HepG2 (cell line): ENCODE results near the gene APIP. TPM values are rescaled to one million over a fixed set of nuclear protein-coding genes. Genes with fewer than 3 reads are reported as not detected.

Experiments used
- ATAC-seq: fragments of 200-7000 bp; cut with Tn5 transposase; 3 replicates; pipeline ENCODE4 v1.9.1; 2020; ENCODE audit warnings: mild to moderate bottlenecking, moderate library complexity
- BruUV-seq: library from RNA; stranded (reverse); fragments of 400-500 nt; replicated peaks from 2 replicates; lab custom pipeline; 2021; lab: Mats Ljungman, UMichigan
- CTCF ChIA-PET: fragments of 300-600 bp; formaldehyde crosslinking; extraction: SDS; loops from one replicate; lab custom pipeline; 2021; ENCODE audit warnings: low total read pairs, inconsistent platforms, low intra/inter-chr PET ratio; lab: Yijun Ruan, JAX
- POLR2A ChIA-PET: fragments of 350-600 bp; sonication (Branson Sonifier 250); formaldehyde crosslinking; loops from one replicate; lab custom pipeline; 2020; ENCODE audit warnings: antibody characterized with exemption, inconsistent platforms; lab: Yijun Ruan, JAX
- DNase-seq: peaks from one replicate; pipeline ENCODE4 v3.0.0-alpha.2; 2015; ENCODE audit warnings: low spot score
- FAIRE-seq: peaks from 3 replicates; lab custom pipeline; 2011; peaks lifted over from hg19 to GRCh38; lab: Jason Lieb, UNC
- H2AFZ ChIP-seq: one replicate; pipeline ENCODE4 v1.6.1; 2011; ENCODE audit warnings: low read length, inconsistent platforms
- H3K27ac ChIP-seq: fragments of 300-600 bp; 3 replicates; pipeline ENCODE4 v1.8.0; 2011; ENCODE audit warnings: mixed run types, mild to moderate bottlenecking, mixed read lengths, low read length, inconsistent platforms; ENCODE audit not compliant: insufficient read depth; ENCODE audit errors: extremely low read length
- H3K27me3 ChIP-seq, 2 experiments: fragments of 200-600 bp in 1 of 2; 2 replicates in 1 of 2; 3 replicates in 1 of 2; pipeline versions ENCODE4 v1.6.0 to v1.8.0; 2011; ENCODE audit warnings: low read length in 2 of 2, mild to moderate bottlenecking in 2 of 2, moderate library complexity in 2 of 2, inconsistent platforms in 1 of 2; ENCODE audit not compliant: insufficient read depth in 2 of 2, control insufficient read depth in 1 of 2
- H3K36me3 ChIP-seq, 2 experiments: fragments of 200-600 bp in 1 of 2; replicated peaks in 1 of 2; 2 replicates in 1 of 2; 3 replicates in 1 of 2; pipeline versions ENCODE4 v1.5.1 to v1.8.0; 2011; ENCODE audit warnings: low read length in 2 of 2, inconsistent platforms in 1 of 2; ENCODE audit not compliant: insufficient read depth in 2 of 2, control insufficient read depth in 1 of 2
- H3K4me1 ChIP-seq: 2 replicates; pipeline ENCODE4 v1.5.1; 2012; ENCODE audit warnings: low read length, inconsistent platforms; ENCODE audit not compliant: insufficient read depth
- H3K4me2 ChIP-seq: 2 replicates; pipeline ENCODE4 v1.6.0; 2011; ENCODE audit warnings: low read depth, low read length, inconsistent platforms
- H3K4me3 ChIP-seq, 3 experiments: fragments of 200-600 bp in 1 of 3; sonication (generic), shearing (Covaris generic) in 1 of 3; replicated peaks in 1 of 3; 2 replicates each; pipeline ENCODE4 v1.5.1; 2011 to 2016; ENCODE audit warnings: low read length in 3 of 3, inconsistent platforms in 2 of 3, low read depth in 2 of 3, mild to moderate bottlenecking in 2 of 3, control low read depth in 1 of 3, mixed read lengths in 1 of 3; ENCODE audit not compliant: insufficient read depth in 1 of 3
- H3K79me2 ChIP-seq: one replicate; pipeline ENCODE4 v1.6.1; 2011; ENCODE audit warnings: low read length, inconsistent platforms; ENCODE audit not compliant: insufficient read depth
- H3K9ac ChIP-seq: 2 replicates; pipeline ENCODE4 v1.6.0; 2011; ENCODE audit warnings: mild to moderate bottlenecking, low read depth, low read length, inconsistent platforms; ENCODE audit not compliant: insufficient read depth
- H3K9me3 ChIP-seq: 2 replicates; pipeline ENCODE4 v1.5.1; 2012; ENCODE audit warnings: mild to moderate bottlenecking, low read length
- H4K20me1 ChIP-seq: 2 replicates; pipeline ENCODE4 v1.6.0; 2011; ENCODE audit warnings: inconsistent platforms, mild to moderate bottlenecking, low read length, moderate library complexity; ENCODE audit not compliant: insufficient read depth
- HNF4A ChIP-seq: sonication (generic); formaldehyde crosslinking; IDR thresholded peaks from 2 replicates; pipeline ENCODE4 v1.4.0; 2020; ENCODE audit warnings: missing genetic modification reagents
- KDM3A ChIP-seq: IDR thresholded peaks from 2 replicates; pipeline ENCODE4 v1.6.1; 2018; ENCODE audit warnings: low read depth, missing compliant biosample characterization
- POLR2A ChIP-seq, 2 experiments: IDR thresholded peaks; 2 replicates each; pipeline ENCODE4 v1.6.1; 2011; ENCODE audit warnings: low read depth in 2 of 2, low read length in 2 of 2, mild to moderate bottlenecking in 1 of 2, moderate library complexity in 1 of 2; ENCODE audit not compliant: insufficient read depth in 1 of 2
- PTBP1 ChIP-seq: fragments of 200-400 bp; formaldehyde crosslinking; IDR thresholded peaks from 2 replicates; pipeline ENCODE4 v1.6.1; 2018; ENCODE audit warnings: low read length, low read depth; ENCODE audit not compliant: poor library complexity, severe bottlenecking
- RARA ChIP-seq: IDR thresholded peaks from 2 replicates; pipeline ENCODE4 v1.6.1; 2016; ENCODE audit warnings: missing genetic modification reagents, missing compliant biosample characterization
- SNAPC2 ChIP-seq: sonication (generic); formaldehyde crosslinking; IDR thresholded peaks from 2 replicates; pipeline ENCODE4 v1.8.1; 2022; ENCODE audit warnings: mild to moderate bottlenecking, missing genetic modification reagents
- ZBTB37 ChIP-seq: sonication (generic); formaldehyde crosslinking; IDR thresholded peaks from 2 replicates; pipeline ENCODE4 v1.4.0; 2020; ENCODE audit warnings: mild to moderate bottlenecking, missing genetic modification reagents
- ZNF317 ChIP-seq: sonication (generic); formaldehyde crosslinking; IDR thresholded peaks from 2 replicates; pipeline ENCODE4 v1.5.0; 2020; ENCODE audit warnings: mild to moderate bottlenecking, missing genetic modification reagents
- WGBS: methylation state at CpG from one replicate; pipeline ENCODE4 v1.1.6; 2017; ENCODE audit warnings: low lambda C conversion rate; 5-methylcytosine and 5-hydroxymethylcytosine counted together
- in situ Hi-C: cut with HindIII; loops from 2 replicates; pipeline ENCODE4 v1.10.0; 2017; ENCODE audit warnings: low pct_unique_long_range_greater_than_20kb; ENCODE audit not compliant: extremely low pct_ligation_motif_present
- intact Hi-C: fragments of 100-400 bp; cut with micrococcal nuclease; formaldehyde crosslinking; loops from one replicate; pipeline ENCODE4 v1.10.0; 2022; ENCODE audit not compliant: unreplicated experiment
- polyA plus RNA-seq, 8 experiments: library from polyadenylated mRNA; depleted of rRNA in 3 of 8; stranded (reverse) in 7 of 8; unstranded in 1 of 8; fragments of >200 nt; fragmentation: Illumina TruSeq in 4 of 8; extraction: Trizol in 4 of 8; gene quantifications; 2 replicates each; pipeline versions ENCODE4 v1.2.1 to v1.2.3, GENCODE V29; 2011 to 2016; ENCODE audit warnings: low read depth in 4 of 8, missing spikeins in 1 of 8, mixed read lengths in 1 of 8; ENCODE audit not compliant: insufficient read depth in 1 of 8
- total RNA-seq, 5 experiments: library from RNA; depleted of rRNA; stranded (reverse); fragments of >200 nt; fragmentation: Illumina TruSeq; extraction: Trizol; gene quantifications; 2 replicates each; pipeline ENCODE4 v1.2.3, GENCODE V29; 2016; ENCODE audit warnings: low read depth in 1 of 5
- TF ChIP-seq, protein P1 (sequence below): fragments of 450-650 bp; IDR thresholded peaks from 2 replicates; pipeline ENCODE4 v1.6.1; 2017; ENCODE audit warnings: mild to moderate bottlenecking
- TF ChIP-seq, protein P2 (sequence below): sonication (generic); formaldehyde crosslinking; IDR thresholded peaks from 2 replicates; pipeline ENCODE4 v1.9.0; 2021; ENCODE audit warnings: missing genetic modification reagents, borderline replicate concordance
- TF ChIP-seq, protein P3 (sequence below): sonication (generic); formaldehyde crosslinking; IDR thresholded peaks from 2 replicates; pipeline ENCODE4 v1.8.1; 2023; ENCODE audit warnings: mild to moderate bottlenecking, missing genetic modification reagents

Gene APIP
- total and polyA plus RNA-seq, 2 of the 13 experiments (the other 11 are each of a cell fraction or from before 2014, with no cell fraction given) = 16.9 to 31.0 TPM

GRCh38 chr11:34881900-34882299 is 34.3 kb downstream of the APIP start:
- no peaks in the 10 kb centered on the region for H3K9me3 ChIP-seq
- TF ChIP-seq, protein P1, sequence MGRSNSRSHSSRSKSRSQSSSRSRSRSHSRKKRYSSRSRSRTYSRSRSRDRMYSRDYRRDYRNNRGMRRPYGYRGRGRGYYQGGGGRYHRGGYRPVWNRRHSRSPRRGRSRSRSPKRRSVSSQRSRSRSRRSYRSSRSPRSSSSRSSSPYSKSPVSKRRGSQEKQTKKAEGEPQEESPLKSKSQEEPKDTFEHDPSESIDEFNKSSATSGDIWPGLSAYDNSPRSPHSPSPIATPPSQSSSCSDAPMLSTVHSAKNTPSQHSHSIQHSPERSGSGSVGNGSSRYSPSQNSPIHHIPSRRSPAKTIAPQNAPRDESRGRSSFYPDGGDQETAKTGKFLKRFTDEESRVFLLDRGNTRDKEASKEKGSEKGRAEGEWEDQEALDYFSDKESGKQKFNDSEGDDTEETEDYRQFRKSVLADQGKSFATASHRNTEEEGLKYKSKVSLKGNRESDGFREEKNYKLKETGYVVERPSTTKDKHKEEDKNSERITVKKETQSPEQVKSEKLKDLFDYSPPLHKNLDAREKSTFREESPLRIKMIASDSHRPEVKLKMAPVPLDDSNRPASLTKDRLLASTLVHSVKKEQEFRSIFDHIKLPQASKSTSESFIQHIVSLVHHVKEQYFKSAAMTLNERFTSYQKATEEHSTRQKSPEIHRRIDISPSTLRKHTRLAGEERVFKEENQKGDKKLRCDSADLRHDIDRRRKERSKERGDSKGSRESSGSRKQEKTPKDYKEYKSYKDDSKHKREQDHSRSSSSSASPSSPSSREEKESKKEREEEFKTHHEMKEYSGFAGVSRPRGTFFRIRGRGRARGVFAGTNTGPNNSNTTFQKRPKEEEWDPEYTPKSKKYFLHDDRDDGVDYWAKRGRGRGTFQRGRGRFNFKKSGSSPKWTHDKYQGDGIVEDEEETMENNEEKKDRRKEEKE = no peak
- TF ChIP-seq RARA (no peak), HNF4A (CRISPR knock-in tag) (no peak), KDM3A (no peak), ZNF317 (CRISPR knock-in tag) (no peak), POLR2A (IDR thresholded peaks at IDR 0.05; ENCODE audit: insufficient read depth in 1 of 2, low read depth in 2 of 2, low read length in 2 of 2) (no peak), SNAPC2 (CRISPR knock-in tag) (no peak), PTBP1 (no peak), ZBTB37 (CRISPR knock-in tag) (no peak)
- TF ChIP-seq, protein P2, sequence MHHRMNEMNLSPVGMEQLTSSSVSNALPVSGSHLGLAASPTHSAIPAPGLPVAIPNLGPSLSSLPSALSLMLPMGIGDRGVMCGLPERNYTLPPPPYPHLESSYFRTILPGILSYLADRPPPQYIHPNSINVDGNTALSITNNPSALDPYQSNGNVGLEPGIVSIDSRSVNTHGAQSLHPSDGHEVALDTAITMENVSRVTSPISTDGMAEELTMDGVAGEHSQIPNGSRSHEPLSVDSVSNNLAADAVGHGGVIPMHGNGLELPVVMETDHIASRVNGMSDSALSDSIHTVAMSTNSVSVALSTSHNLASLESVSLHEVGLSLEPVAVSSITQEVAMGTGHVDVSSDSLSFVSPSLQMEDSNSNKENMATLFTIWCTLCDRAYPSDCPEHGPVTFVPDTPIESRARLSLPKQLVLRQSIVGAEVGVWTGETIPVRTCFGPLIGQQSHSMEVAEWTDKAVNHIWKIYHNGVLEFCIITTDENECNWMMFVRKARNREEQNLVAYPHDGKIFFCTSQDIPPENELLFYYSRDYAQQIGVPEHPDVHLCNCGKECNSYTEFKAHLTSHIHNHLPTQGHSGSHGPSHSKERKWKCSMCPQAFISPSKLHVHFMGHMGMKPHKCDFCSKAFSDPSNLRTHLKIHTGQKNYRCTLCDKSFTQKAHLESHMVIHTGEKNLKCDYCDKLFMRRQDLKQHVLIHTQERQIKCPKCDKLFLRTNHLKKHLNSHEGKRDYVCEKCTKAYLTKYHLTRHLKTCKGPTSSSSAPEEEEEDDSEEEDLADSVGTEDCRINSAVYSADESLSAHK (CRISPR knock-in tag) = no peak
- TF ChIP-seq, protein P3, sequence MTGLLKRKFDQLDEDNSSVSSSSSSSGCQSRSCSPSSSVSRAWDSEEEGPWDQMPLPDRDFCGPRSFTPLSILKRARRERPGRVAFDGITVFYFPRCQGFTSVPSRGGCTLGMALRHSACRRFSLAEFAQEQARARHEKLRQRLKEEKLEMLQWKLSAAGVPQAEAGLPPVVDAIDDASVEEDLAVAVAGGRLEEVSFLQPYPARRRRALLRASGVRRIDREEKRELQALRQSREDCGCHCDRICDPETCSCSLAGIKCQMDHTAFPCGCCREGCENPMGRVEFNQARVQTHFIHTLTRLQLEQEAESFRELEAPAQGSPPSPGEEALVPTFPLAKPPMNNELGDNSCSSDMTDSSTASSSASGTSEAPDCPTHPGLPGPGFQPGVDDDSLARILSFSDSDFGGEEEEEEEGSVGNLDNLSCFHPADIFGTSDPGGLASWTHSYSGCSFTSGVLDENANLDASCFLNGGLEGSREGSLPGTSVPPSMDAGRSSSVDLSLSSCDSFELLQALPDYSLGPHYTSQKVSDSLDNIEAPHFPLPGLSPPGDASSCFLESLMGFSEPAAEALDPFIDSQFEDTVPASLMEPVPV (CRISPR knock-in tag) = no peak
- no peak for DNase-seq
- WGBS = 64% methylated on average over 3 of the region's 3 CpGs
- no peaks in the 10 kb centered on the region; a peak in 1 of 5 replicates for H3K36me3 ChIP-seq
- POLR2A ChIA-PET = no interaction called here
- no peak overlapping the region for H3K9ac ChIP-seq
- FAIRE-seq = no peak
- no peak overlapping the region for H2AFZ ChIP-seq
- no peak overlapping the region for H3K27ac ChIP-seq
- ATAC-seq = no peak
- H3K27me3 ChIP-seq = no peaks in the 10 kb centered on the region
- no peak overlapping the region for H3K4me2 ChIP-seq
- no peak overlapping the region for H3K4me3 ChIP-seq
- intact Hi-C loops (no loop called here), in situ Hi-C loops (no loop called here)
- H3K4me1 ChIP-seq = peaks cover 16% of the 10 kb centered on the region
- BruUV-seq = no TSS peak
- H4K20me1 ChIP-seq = no peaks in the 10 kb centered on the region
- no peaks in the 10 kb centered on the region for H3K79me2 ChIP-seq
- CTCF ChIA-PET = no interaction called here
